HepG2 (cell line): Measurements from ENCODE around the gene ASIC2. TPM values are rescaled to one million over a fixed set of nuclear protein-coding genes. Genes with fewer than 3 reads are reported as not detected.

ENCODE experiments used
- ATAC-seq: fragments of 200-7000 bp; cut with Tn5 transposase; 3 replicates; pipeline ENCODE4 v1.9.1; 2020; ENCODE audit warnings: mild to moderate bottlenecking, moderate library complexity
- BruUV-seq: library from RNA; stranded (reverse); fragments of 400-500 nt; replicated peaks from 2 replicates; lab custom pipeline; 2021; lab: Mats Ljungman, UMichigan
- CTCF ChIA-PET: fragments of 300-600 bp; formaldehyde crosslinking; extraction: SDS; loops from one replicate; lab custom pipeline; 2021; ENCODE audit warnings: low total read pairs, inconsistent platforms, low intra/inter-chr PET ratio; lab: Yijun Ruan, JAX
- POLR2A ChIA-PET: fragments of 350-600 bp; sonication (Branson Sonifier 250); formaldehyde crosslinking; loops from one replicate; lab custom pipeline; 2020; ENCODE audit warnings: antibody characterized with exemption, inconsistent platforms; lab: Yijun Ruan, JAX
- DNase-seq: peaks from one replicate; pipeline ENCODE4 v3.0.0-alpha.2; 2015; ENCODE audit warnings: low spot score
- FAIRE-seq: peaks from 3 replicates; lab custom pipeline; 2011; peaks lifted over from hg19 to GRCh38; lab: Jason Lieb, UNC
- H2AFZ ChIP-seq: one replicate; pipeline ENCODE4 v1.6.1; 2011; ENCODE audit warnings: low read length, inconsistent platforms
- H3K27ac ChIP-seq: fragments of 300-600 bp; 3 replicates; pipeline ENCODE4 v1.8.0; 2011; ENCODE audit warnings: mixed run types, mild to moderate bottlenecking, mixed read lengths, low read length, inconsistent platforms; ENCODE audit not compliant: insufficient read depth; ENCODE audit errors: extremely low read length
- H3K27me3 ChIP-seq, 2 experiments: fragments of 200-600 bp in 1 of 2; 2 replicates in 1 of 2; 3 replicates in 1 of 2; pipeline versions ENCODE4 v1.6.0 to v1.8.0; 2011; ENCODE audit warnings: low read length in 2 of 2, mild to moderate bottlenecking in 2 of 2, moderate library complexity in 2 of 2, inconsistent platforms in 1 of 2; ENCODE audit not compliant: insufficient read depth in 2 of 2, control insufficient read depth in 1 of 2
- H3K36me3 ChIP-seq, 2 experiments: fragments of 200-600 bp in 1 of 2; replicated peaks in 1 of 2; 2 replicates in 1 of 2; 3 replicates in 1 of 2; pipeline versions ENCODE4 v1.5.1 to v1.8.0; 2011; ENCODE audit warnings: low read length in 2 of 2, inconsistent platforms in 1 of 2; ENCODE audit not compliant: insufficient read depth in 2 of 2, control insufficient read depth in 1 of 2
- H3K4me1 ChIP-seq: 2 replicates; pipeline ENCODE4 v1.5.1; 2012; ENCODE audit warnings: low read length, inconsistent platforms; ENCODE audit not compliant: insufficient read depth
- H3K4me2 ChIP-seq: 2 replicates; pipeline ENCODE4 v1.6.0; 2011; ENCODE audit warnings: low read depth, low read length, inconsistent platforms
- H3K4me3 ChIP-seq, 3 experiments: fragments of 200-600 bp in 1 of 3; sonication (generic), shearing (Covaris generic) in 1 of 3; replicated peaks in 1 of 3; 2 replicates each; pipeline ENCODE4 v1.5.1; 2011 to 2016; ENCODE audit warnings: low read length in 3 of 3, inconsistent platforms in 2 of 3, low read depth in 2 of 3, mild to moderate bottlenecking in 2 of 3, control low read depth in 1 of 3, mixed read lengths in 1 of 3; ENCODE audit not compliant: insufficient read depth in 1 of 3
- H3K79me2 ChIP-seq: one replicate; pipeline ENCODE4 v1.6.1; 2011; ENCODE audit warnings: low read length, inconsistent platforms; ENCODE audit not compliant: insufficient read depth
- H3K9ac ChIP-seq: 2 replicates; pipeline ENCODE4 v1.6.0; 2011; ENCODE audit warnings: mild to moderate bottlenecking, low read depth, low read length, inconsistent platforms; ENCODE audit not compliant: insufficient read depth
- H3K9me3 ChIP-seq: 2 replicates; pipeline ENCODE4 v1.5.1; 2012; ENCODE audit warnings: mild to moderate bottlenecking, low read length
- H4K20me1 ChIP-seq: 2 replicates; pipeline ENCODE4 v1.6.0; 2011; ENCODE audit warnings: inconsistent platforms, mild to moderate bottlenecking, low read length, moderate library complexity; ENCODE audit not compliant: insufficient read depth
- AHR ChIP-seq: IDR thresholded peaks from 2 replicates; pipeline ENCODE4 v1.6.1; 2018; ENCODE audit warnings: missing genetic modification reagents, missing compliant biosample characterization
- ARNT2 ChIP-seq: sonication (generic); formaldehyde crosslinking; IDR thresholded peaks from 2 replicates; pipeline ENCODE4 v1.8.0; 2022; ENCODE audit warnings: mild to moderate bottlenecking, low read depth, missing genetic modification reagents, moderate library complexity
- BCL6 ChIP-seq: IDR thresholded peaks from 2 replicates; pipeline ENCODE4 v1.6.1; 2016; ENCODE audit warnings: missing genetic modification reagents, missing compliant biosample characterization
- GFI1 ChIP-seq: sonication (generic); formaldehyde crosslinking; IDR thresholded peaks from 2 replicates; pipeline ENCODE4 v1.5.0; 2020; ENCODE audit warnings: missing genetic modification reagents, mild to moderate bottlenecking, borderline replicate concordance
- HNRNPLL ChIP-seq: fragments of 200-400 bp; formaldehyde crosslinking; IDR thresholded peaks from 2 replicates; pipeline ENCODE4 v1.6.1; 2017; ENCODE audit warnings: mild to moderate bottlenecking, low read depth, low read length; ENCODE audit not compliant: poor library complexity, severe bottlenecking
- NR2F1 ChIP-seq, 2 experiments: fragments of 450-650 bp in 1 of 2; formaldehyde crosslinking in 1 of 2; IDR thresholded peaks; 2 replicates each; pipeline versions ENCODE4 v1.5.0 to v1.6.1; 2016 to 2020; ENCODE audit warnings: mild to moderate bottlenecking in 1 of 2, missing compliant biosample characterization in 1 of 2, missing genetic modification reagents in 1 of 2, moderate library complexity in 1 of 2
- ZNF121 ChIP-seq: sonication (generic); formaldehyde crosslinking; IDR thresholded peaks from 2 replicates; pipeline ENCODE4 v1.5.0; 2020; ENCODE audit warnings: mild to moderate bottlenecking, missing genetic modification reagents
- ZNF180 ChIP-seq: sonication (generic); formaldehyde crosslinking; IDR thresholded peaks from 2 replicates; pipeline ENCODE4 v1.4.0; 2020; ENCODE audit warnings: low read depth, missing genetic modification reagents, borderline replicate concordance
- ZNF790 ChIP-seq: sonication (generic); formaldehyde crosslinking; IDR thresholded peaks from 2 replicates; pipeline ENCODE4 v1.8.0; 2022; ENCODE audit warnings: missing genetic modification reagents, mild to moderate bottlenecking, borderline replicate concordance
- WGBS: methylation state at CpG from one replicate; pipeline ENCODE4 v1.1.6; 2017; ENCODE audit warnings: low lambda C conversion rate; 5-methylcytosine and 5-hydroxymethylcytosine counted together
- in situ Hi-C: cut with HindIII; loops from 2 replicates; pipeline ENCODE4 v1.10.0; 2017; ENCODE audit warnings: low pct_unique_long_range_greater_than_20kb; ENCODE audit not compliant: extremely low pct_ligation_motif_present
- intact Hi-C: fragments of 100-400 bp; cut with micrococcal nuclease; formaldehyde crosslinking; loops from one replicate; pipeline ENCODE4 v1.10.0; 2022; ENCODE audit not compliant: unreplicated experiment
- polyA plus RNA-seq, 8 experiments: library from polyadenylated mRNA; depleted of rRNA in 3 of 8; stranded (reverse) in 7 of 8; unstranded in 1 of 8; fragments of >200 nt; fragmentation: Illumina TruSeq in 4 of 8; extraction: Trizol in 4 of 8; gene quantifications; 2 replicates each; pipeline versions ENCODE4 v1.2.1 to v1.2.3, GENCODE V29; 2011 to 2016; ENCODE audit warnings: low read depth in 4 of 8, missing spikeins in 1 of 8, mixed read lengths in 1 of 8; ENCODE audit not compliant: insufficient read depth in 1 of 8
- total RNA-seq, 5 experiments: library from RNA; depleted of rRNA; stranded (reverse); fragments of >200 nt; fragmentation: Illumina TruSeq; extraction: Trizol; gene quantifications; 2 replicates each; pipeline ENCODE4 v1.2.3, GENCODE V29; 2016; ENCODE audit warnings: low read depth in 1 of 5
- TF ChIP-seq, protein P1 (sequence below): sonication (generic); formaldehyde crosslinking; IDR thresholded peaks from 2 replicates; pipeline ENCODE4 v1.5.1; 2020; ENCODE audit warnings: mild to moderate bottlenecking, missing genetic modification reagents, borderline replicate concordance
- TF ChIP-seq, protein P2 (sequence below): sonication (generic); formaldehyde crosslinking; IDR thresholded peaks from 2 replicates; pipeline ENCODE4 v1.5.0; 2020; ENCODE audit warnings: missing genetic modification reagents

ASIC2 gene
- total and polyA plus RNA-seq, 2 of the 13 experiments (the other 11 are each of a cell fraction or from before 2014, with no cell fraction given) = not detected

DNA sequence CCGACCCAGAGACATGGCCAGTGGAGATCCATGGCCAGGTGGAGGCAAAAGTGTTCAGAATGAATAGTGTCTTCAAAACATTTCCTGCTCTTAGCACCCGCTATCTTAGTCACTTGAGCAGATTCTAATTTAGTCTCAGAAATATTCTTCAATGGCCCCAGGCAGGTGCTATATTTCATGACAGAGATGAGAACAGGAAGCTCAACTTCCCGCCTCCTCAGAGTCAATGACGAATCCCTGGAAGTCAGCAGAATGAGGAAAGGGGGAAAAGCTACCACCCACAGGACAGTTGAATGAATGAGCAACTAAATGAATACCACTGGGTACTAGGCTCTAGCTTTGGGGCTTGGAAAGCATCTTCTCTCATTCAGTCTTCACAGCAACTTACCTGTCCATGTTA lies 147.2 kb downstream of the ASIC2 start:
- Histone ChIP-seq H3K4me2 (no peak overlapping the region), H3K4me1 (no peaks in the 10 kb centered on the region), H3K27me3 (no peaks in the 10 kb centered on the region), H3K4me3 (no peak overlapping the region), H3K36me3 (no peaks in the 10 kb centered on the region), H3K9ac (no peak overlapping the region), H3K27ac (no peak overlapping the region), H3K9me3 (no peaks in the 10 kb centered on the region), H4K20me1 (no peaks in the 10 kb centered on the region), H2AFZ (no peak overlapping the region), H3K79me2 (no peaks in the 10 kb centered on the region)
- no peak for ATAC-seq
- FAIRE-seq = no peak
- intact Hi-C loops = no loop called here
- ChIA-PET CTCF (no interaction called here), POLR2A (no interaction called here)
- no TSS peak for BruUV-seq
- in situ Hi-C loops = no loop called here
- WGBS = 0% methylated on average over 4 of the region's 4 CpGs
- TF ChIP-seq GFI1 (no peak), ZNF180 (CRISPR knock-in tag) (no peak), NR2F1 (CRISPR knock-in tag; IDR thresholded peaks at IDR 0.05) (no peak)
- no peak for DNase-seq

DNA sequence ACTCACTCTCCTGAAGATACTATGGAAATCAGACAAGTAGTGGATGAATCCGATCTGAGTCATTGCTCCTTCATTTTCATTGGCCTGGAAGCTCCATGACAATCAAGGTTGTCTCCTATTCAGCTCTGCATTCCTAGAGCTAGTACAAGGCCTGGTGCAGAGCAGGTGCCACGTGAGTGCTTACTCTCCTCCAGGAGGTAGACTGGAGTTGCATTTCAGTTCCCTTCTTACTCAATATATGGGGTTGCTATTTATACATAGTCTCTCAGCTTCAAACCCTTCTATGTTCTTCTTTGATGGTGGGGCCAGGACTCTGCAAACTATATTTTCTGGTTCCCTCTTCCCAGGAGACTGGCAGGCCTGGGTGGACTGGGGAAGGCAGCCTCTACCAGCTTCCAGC lies 148.3 kb downstream of the ASIC2 start:
- in situ Hi-C loops = no loop called here
- no peak for FAIRE-seq
- Histone ChIP-seq H3K4me1 (no peaks in the 10 kb centered on the region), H3K27me3 (no peaks in the 10 kb centered on the region), H3K9me3 (no peaks in the 10 kb centered on the region), H4K20me1 (no peaks in the 10 kb centered on the region), H3K9ac (no peak overlapping the region), H3K4me2 (no peak overlapping the region), H3K27ac (no peak overlapping the region)
- POLR2A ChIA-PET = no interaction called here
- 0% methylated on average over 2 of the region's 2 CpGs for WGBS
- ATAC-seq = no peak
- CTCF ChIA-PET = no interaction called here
- TF ChIP-seq ARNT2 (no peak), ZNF790 (CRISPR knock-in tag) (no peak), HNRNPLL (no peak), ZNF121 (no peak), BCL6 (CRISPR knock-in tag) (no peak), AHR (CRISPR knock-in tag) (no peak)
- TF ChIP-seq, protein P1, sequence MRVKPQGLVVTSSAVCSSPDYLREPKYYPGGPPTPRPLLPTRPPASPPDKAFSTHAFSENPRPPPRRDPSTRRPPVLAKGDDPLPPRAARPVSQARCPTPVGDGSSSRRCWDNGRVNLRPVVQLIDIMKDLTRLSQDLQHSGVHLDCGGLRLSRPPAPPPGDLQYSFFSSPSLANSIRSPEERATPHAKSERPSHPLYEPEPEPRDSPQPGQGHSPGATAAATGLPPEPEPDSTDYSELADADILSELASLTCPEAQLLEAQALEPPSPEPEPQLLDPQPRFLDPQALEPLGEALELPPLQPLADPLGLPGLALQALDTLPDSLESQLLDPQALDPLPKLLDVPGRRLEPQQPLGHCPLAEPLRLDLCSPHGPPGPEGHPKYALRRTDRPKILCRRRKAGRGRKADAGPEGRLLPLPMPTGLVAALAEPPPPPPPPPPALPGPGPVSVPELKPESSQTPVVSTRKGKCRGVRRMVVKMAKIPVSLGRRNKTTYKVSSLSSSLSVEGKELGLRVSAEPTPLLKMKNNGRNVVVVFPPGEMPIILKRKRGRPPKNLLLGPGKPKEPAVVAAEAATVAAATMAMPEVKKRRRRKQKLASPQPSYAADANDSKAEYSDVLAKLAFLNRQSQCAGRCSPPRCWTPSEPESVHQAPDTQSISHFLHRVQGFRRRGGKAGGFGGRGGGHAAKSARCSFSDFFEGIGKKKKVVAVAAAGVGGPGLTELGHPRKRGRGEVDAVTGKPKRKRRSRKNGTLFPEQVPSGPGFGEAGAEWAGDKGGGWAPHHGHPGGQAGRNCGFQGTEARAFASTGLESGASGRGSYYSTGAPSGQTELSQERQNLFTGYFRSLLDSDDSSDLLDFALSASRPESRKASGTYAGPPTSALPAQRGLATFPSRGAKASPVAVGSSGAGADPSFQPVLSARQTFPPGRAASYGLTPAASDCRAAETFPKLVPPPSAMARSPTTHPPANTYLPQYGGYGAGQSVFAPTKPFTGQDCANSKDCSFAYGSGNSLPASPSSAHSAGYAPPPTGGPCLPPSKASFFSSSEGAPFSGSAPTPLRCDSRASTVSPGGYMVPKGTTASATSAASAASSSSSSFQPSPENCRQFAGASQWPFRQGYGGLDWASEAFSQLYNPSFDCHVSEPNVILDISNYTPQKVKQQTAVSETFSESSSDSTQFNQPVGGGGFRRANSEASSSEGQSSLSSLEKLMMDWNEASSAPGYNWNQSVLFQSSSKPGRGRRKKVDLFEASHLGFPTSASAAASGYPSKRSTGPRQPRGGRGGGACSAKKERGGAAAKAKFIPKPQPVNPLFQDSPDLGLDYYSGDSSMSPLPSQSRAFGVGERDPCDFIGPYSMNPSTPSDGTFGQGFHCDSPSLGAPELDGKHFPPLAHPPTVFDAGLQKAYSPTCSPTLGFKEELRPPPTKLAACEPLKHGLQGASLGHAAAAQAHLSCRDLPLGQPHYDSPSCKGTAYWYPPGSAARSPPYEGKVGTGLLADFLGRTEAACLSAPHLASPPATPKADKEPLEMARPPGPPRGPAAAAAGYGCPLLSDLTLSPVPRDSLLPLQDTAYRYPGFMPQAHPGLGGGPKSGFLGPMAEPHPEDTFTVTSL = no peak
- TF ChIP-seq, protein P2, sequence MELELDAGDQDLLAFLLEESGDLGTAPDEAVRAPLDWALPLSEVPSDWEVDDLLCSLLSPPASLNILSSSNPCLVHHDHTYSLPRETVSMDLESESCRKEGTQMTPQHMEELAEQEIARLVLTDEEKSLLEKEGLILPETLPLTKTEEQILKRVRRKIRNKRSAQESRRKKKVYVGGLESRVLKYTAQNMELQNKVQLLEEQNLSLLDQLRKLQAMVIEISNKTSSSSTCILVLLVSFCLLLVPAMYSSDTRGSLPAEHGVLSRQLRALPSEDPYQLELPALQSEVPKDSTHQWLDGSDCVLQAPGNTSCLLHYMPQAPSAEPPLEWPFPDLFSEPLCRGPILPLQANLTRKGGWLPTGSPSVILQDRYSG (CRISPR knock-in tag) = no peak
- TF ChIP-seq, all 625 proteins: peak for 0
- no peak overlapping the region for H3K4me3 ChIP-seq
- no peak overlapping the region for H2AFZ ChIP-seq
- intact Hi-C loops = no loop called here
- no peak for DNase-seq
- no peaks in the 10 kb centered on the region for H3K36me3 ChIP-seq
- no TSS peak for BruUV-seq
- no peaks in the 10 kb centered on the region for H3K79me2 ChIP-seq
